Measurements from ENCODE around the gene CNIH1. TPM values are rescaled to one million over a fixed set of nuclear protein-coding genes. Genes with fewer than 3 reads are reported as not detected.
A peak's percentile ranks its signal among the peaks of the same experiment; 100 is the strongest.

CNIH1 gene
- total RNA-seq, 1 donor from 2014 or later = 43.5 TPM

DNA sequence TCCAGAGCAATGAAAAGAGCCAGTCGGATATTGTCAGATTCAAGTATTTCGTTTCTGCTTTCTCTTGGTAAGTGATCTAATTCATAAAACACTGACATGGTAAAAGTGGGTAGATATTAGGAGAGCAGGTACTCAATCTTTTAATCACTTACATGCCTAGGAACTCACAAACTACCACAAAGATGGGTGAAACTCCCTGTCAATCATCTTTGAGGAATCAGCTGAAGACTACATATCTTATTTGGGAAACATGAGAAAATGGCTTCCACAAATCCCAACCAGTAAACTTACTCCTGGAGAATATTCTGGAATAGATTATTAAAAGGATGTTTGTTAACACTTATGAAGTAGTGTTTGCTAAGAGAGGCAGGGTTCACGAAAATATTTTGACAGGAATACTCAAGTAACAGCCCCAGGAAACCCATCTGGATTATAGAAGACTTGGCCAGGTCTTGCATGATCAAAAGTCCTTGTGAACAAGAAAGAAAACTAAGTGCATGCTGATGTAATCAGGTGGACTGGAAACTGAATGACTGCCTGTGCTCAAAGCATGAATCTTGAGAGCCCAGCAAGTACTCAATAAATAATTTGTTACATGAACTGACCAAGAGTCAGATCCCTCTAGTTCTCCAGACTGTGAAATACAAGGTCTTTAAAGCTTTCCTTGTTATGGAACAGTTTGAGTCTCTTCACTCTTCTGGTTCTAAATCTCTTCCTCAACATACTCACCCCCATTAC, 15.5 kb downstream of the CNIH1 start:
- intact Hi-C loops (cut with micrococcal nuclease) = no loop called here
- DNase-seq (no peak), ATAC-seq (ENCODE audit: low read depth) (no peak)
- Mint-ChIP-seq H3K4me1 (peaks cover under 1% of the 10 kb centered on the region), H3K27ac (no peak overlapping the region), H3K36me3 (ENCODE audit: low read depth) (peaks cover 60% of the 10 kb centered on the region), H3K9me3 (no peaks in the 10 kb centered on the region), H3K27me3 (no peaks in the 10 kb centered on the region), H3K4me3 (no peak overlapping the region)
- ChIA-PET CTCF (no interaction called here), POLR2A (interaction anchor here (0.6 kb wide), 1 partner anchor 52 kb away, joined by 3 read pairs; no protein-coding TSS in a partner anchor)
- TF ChIP-seq, protein P1, sequence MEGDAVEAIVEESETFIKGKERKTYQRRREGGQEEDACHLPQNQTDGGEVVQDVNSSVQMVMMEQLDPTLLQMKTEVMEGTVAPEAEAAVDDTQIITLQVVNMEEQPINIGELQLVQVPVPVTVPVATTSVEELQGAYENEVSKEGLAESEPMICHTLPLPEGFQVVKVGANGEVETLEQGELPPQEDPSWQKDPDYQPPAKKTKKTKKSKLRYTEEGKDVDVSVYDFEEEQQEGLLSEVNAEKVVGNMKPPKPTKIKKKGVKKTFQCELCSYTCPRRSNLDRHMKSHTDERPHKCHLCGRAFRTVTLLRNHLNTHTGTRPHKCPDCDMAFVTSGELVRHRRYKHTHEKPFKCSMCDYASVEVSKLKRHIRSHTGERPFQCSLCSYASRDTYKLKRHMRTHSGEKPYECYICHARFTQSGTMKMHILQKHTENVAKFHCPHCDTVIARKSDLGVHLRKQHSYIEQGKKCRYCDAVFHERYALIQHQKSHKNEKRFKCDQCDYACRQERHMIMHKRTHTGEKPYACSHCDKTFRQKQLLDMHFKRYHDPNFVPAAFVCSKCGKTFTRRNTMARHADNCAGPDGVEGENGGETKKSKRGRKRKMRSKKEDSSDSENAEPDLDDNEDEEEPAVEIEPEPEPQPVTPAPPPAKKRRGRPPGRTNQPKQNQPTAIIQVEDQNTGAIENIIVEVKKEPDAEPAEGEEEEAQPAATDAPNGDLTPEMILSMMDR (IDR thresholded peaks at IDR 0.05) = no peak

DNA sequence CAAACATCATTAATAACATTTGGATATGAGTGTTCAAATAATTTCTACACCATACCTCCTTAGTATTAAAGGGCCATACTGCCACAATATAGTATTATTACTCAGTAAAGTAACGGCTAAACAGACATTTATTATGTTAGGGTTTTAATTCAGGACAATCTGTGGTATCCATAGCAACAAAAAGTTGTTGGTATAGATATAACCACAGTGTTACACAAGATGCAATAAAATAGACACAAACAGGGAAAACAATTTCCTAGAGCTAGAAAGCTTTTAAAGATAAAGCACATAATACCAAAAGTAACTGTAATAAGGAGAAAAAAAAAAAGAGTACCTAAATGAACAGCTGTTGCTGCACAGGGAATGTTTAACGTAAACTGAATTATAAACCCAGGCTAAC, 16.1 kb downstream of the CNIH1 start:
- POLR2A ChIA-PET = interaction anchor here (0.6 kb wide), 1 partner anchor 52 kb away, joined by 3 read pairs; no protein-coding TSS in a partner anchor
- intact Hi-C loops (cut with micrococcal nuclease) = no loop called here
- H3K36me3 Mint-ChIP-seq (ENCODE audit: low read depth) = peaks cover 54% of the 10 kb centered on the region
- H3K27ac Mint-ChIP-seq = no peak overlapping the region
- no peaks in the 10 kb centered on the region for H3K27me3 Mint-ChIP-seq
- ATAC-seq (ENCODE audit: low read depth) = no peak
- CTCF ChIA-PET = no interaction called here
- H3K4me1 Mint-ChIP-seq = peaks cover 4% of the 10 kb centered on the region
- H3K9me3 Mint-ChIP-seq = no peaks in the 10 kb centered on the region
- DNase-seq = no peak
- TF ChIP-seq, protein P1 (IDR thresholded peaks at IDR 0.05) = no peak
- no peak overlapping the region for H3K4me3 Mint-ChIP-seq

DNA sequence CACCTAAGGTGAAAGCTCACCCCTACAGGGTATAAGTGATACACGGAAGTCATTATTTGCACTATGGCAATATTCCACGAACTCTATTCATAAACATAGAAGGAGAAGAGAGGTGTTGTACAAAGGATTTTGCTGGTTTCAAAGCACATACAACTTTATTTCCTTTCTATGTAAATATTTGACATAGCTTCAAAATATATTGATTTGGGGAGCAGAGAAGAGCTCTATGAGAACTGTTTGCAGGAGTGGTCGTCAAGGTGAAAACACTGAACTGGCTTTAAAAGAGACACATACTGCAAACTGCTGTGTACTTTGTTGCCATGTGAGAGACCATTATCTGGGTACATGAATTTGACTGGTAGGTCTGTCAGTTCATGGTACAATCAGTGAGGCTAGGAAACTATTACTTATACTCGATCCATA, 16.7 kb downstream of the CNIH1 start:
- Mint-ChIP-seq H3K4me1 (peaks cover 4% of the 10 kb centered on the region), H3K27me3 (no peaks in the 10 kb centered on the region), H3K9me3 (no peaks in the 10 kb centered on the region), H3K36me3 (ENCODE audit: low read depth) (peaks cover 48% of the 10 kb centered on the region), H3K4me3 (no peak overlapping the region), H3K27ac (no peak overlapping the region)
- intact Hi-C loops (cut with micrococcal nuclease) = no loop called here
- DNase-seq (no peak), ATAC-seq (ENCODE audit: low read depth) (no peak)
- ChIA-PET POLR2A (no interaction called here), CTCF (no interaction called here)
- TF ChIP-seq, protein P1 (IDR thresholded peaks at IDR 0.05) = no peak

DNA sequence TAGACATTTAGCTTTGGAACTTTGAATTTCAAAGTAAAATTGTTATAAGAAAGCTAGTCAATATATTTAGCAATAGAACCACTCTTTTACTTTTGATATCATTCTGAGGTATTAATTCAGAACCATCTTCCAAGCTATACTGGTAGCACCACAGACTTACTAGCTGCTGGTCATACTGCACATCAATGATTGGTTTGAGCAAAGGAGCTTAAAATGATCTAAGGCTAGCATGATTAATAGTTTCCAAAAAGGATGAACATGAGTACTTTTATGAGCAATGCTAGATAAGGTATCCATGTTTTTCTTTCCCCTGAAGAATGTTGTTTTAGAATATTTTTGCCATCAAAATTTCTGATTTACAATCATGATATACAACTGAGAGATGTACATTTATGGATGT, 17.2 kb downstream of the CNIH1 start:
- ChIA-PET CTCF (no interaction called here), POLR2A (no interaction called here)
- no peaks in the 10 kb centered on the region for H3K9me3 Mint-ChIP-seq
- H3K27ac Mint-ChIP-seq = no peak overlapping the region
- H3K36me3 Mint-ChIP-seq (ENCODE audit: low read depth) = peaks cover 44% of the 10 kb centered on the region
- no peak overlapping the region for H3K4me3 Mint-ChIP-seq
- intact Hi-C loops (cut with micrococcal nuclease) = no loop called here
- TF ChIP-seq, protein P1 (IDR thresholded peaks at IDR 0.05) = no peak
- no peak for DNase-seq
- no peak for ATAC-seq (ENCODE audit: low read depth)
- peaks cover 4% of the 10 kb centered on the region for H3K4me1 Mint-ChIP-seq
- H3K27me3 Mint-ChIP-seq = no peaks in the 10 kb centered on the region

DNA sequence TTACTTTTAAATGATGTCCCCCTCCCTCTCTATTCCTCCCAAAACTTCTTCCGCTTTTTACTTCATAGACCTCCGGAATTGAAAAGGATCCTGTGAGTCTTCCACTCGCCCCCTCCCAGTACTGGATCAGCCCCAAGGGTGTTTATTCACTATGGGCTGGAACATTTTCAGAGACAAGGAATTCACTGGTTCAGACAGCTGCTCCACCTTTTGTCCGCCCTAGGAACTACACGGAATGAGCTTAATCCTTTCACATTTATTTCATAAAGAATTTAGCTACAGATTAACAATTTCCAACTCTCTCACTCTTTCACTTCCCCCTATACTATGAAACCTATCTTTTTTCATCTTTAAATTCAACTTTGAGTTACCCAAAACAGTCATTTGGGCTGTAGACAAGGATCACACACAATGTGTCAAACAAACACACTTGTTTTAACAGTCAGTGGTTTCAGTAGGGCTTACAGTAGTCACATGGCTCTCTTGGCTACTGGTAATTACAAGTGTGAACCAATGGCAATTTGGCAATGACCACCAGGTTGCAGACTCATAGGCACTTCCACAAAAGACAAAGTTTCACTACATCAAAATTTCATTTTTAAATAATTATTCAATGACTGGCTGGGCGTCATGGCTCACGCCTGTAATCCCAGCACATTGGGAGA, 20.6 kb downstream of the CNIH1 start:
- no peak overlapping the region for H3K27ac Mint-ChIP-seq
- TF ChIP-seq, protein P1 (IDR thresholded peaks at IDR 0.05) = no peak
- ATAC-seq (ENCODE audit: low read depth) (peak; percentile 34), DNase-seq (no peak)
- ChIA-PET CTCF (no interaction called here), POLR2A (no interaction called here)
- H3K4me3 Mint-ChIP-seq = no peak overlapping the region
- H3K27me3 Mint-ChIP-seq = no peaks in the 10 kb centered on the region
- peaks cover 4% of the 10 kb centered on the region for H3K4me1 Mint-ChIP-seq
- peaks cover 15% of the 10 kb centered on the region for H3K36me3 Mint-ChIP-seq (ENCODE audit: low read depth)
- no peaks in the 10 kb centered on the region for H3K9me3 Mint-ChIP-seq
- intact Hi-C loops (cut with micrococcal nuclease) = no loop called here
